Hematopoietic multipotent progenitor cell treated with erythropoietin and hydrocortisone succinate and interleukin-3 and kit ligand, for 8 days (in vitro differentiated cells): ENCODE data around the gene ADGRD2.

Source experiments
- DNase-seq: peaks from one replicate; pipeline ENCODE4 v3.0.0-alpha.2; 2015

Gene ADGRD2

GRCh38 chr9:124514125-124514524 is 63.9 kb downstream of the ADGRD2 start:
- no peak for DNase-seq

DNA sequence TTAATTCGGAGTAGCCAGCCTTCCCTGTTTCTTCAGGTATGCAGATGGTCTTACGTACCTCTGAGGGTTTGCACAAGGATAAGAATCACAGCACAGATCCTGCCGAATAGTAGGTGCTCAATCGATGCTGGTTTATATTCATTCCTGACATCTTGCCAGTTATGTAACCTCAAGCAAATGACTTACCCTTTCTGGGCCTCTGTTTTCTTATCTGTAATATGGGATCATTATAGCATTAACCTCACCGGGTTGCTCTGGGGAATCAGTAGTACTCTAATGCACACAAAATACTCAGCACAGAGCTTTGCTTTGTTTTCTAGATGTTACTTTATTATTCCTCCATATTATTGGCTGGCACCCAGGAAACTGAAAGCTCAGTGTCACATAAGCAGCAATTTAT is 64.6 kb downstream of the ADGRD2 start:
- no peak for DNase-seq

- no peak for DNase-seq
Observed at GRCh38 chr9:124517600-124517999, 67.3 kb downstream of the ADGRD2 start.

DNA sequence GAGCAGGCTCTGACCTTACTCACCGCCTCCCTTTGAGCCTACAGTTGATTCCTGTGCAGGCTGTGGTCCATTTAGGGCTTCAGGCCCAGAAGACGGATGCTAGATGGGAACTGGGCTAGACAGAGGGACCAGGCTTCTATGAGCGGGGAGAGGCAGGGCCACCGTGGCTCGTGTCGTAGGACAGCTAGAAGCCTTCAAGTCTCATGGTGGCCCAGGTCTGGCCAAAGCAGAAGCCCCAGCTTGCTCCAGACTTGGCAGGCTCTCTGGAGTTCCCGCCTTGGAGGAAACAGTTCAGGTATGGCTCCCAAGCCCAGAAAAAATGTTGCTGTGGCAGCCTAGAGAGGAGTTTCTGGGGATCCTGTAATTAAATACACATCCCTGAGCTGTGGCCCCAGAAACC is 67.9 kb downstream of the ADGRD2 start:
- no peak for DNase-seq

DNA sequence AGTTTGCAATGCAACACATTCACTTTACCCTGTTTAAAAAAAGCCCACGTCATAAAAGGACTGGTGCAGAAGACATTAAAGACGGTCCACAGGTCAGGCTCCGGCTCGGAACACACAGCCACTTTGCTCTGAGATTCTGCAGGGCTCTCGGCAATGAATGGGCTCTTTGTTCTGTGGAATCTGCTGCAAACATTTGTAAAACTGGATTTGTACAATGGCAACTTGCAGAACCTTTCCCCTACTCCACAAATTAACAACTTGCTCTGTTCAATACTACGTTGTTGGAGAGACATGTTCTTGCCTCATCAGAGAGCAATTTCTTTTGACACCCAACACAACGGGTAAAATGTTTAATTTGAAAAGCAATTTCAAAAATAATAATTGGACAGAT is 70.0 kb downstream of the ADGRD2 start:
- DNase-seq: no peak

GRCh38 chr9:124521142-124521541 is 70.9 kb downstream of the ADGRD2 start:
- DNase-seq: no peak

DNA sequence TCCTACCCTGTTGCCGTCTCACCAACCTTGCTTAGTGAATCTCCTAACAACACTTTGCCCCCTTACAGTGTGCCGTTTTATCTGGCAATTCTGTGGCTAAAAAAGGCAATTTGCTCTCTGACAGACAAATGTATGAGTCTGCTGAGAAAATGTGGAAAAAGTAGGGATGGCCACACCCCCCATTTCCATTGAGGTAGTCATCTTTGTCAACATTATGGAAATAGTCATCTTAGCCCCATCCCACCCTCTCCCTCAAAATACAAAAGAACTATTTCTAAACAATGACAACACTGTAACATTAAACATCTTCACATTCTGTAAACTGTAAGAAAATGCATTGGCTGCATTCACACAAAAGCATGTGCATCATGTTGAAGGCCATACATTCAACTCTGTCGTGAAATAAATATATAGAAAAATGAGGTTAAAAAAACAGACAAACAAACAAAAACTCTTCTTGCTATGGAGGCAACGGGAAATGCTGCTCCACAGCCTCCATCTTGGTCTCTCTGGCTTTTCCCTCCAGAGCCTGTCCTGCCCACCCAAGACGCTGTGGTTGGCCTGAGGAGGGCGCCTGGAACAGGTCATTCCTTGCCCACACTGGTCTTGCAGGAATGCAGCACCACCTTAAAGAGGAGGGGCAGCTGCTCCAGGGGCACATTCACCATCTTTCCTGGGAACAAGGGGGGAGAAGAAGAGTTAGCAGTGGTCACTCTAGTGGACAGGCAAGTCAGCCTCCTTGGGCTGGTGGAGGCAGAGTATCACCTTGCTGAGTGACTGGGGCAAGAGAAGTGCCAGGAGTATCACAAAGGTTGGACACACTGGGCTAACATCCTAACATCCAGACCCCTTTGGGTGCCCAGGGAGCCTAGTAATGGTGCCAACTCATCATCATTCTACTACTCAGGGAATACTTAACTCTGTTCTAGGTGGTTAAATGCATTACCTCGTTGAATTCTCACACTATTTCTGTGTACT is 72.2 kb downstream of the ADGRD2 start:
- no peak for DNase-seq

GRCh38 chr9:124526174-124526573 is 75.9 kb downstream of the ADGRD2 start:
- no peak for DNase-seq

- DNase-seq: no peak
Observed at GRCh38 chr9:124527781-124528180, 77.5 kb downstream of the ADGRD2 start.
